ENCODE results near the gene IGHMBP2. TPM values are rescaled to one million over a fixed set of nuclear protein-coding genes. Genes with fewer than 3 reads are reported as not detected.

IGHMBP2 gene
- total and polyA plus RNA-seq, 8 donors = 16.9 to 30.4 (median 19.3) TPM

DNA sequence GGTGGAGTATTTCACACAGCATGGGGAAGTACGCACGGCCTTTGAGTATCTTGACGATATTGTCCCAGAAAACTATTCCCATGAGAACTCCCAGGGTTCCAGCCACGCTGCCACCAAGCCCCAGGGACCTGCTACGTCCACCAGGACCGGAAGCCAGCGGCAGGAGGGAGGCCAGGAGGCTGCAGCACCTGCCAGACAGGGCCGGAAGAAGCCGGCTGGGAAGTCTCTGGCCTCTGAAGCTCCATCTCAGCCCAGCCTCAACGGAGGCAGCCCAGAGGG, 32.6 kb downstream of the IGHMBP2 start:
- Histone ChIP-seq H3K27ac (no peak overlapping the region), H3K4me1 (no peaks in the 10 kb centered on the region), H3K27me3 (no peaks in the 10 kb centered on the region), H3K9me3 (no peaks in the 10 kb centered on the region), H3K36me3 (peaks cover 0 to 92% of the 10 kb centered on the region in 2 donors), H3K4me3 (no peak overlapping the region)
- TF ChIP-seq, protein P1, sequence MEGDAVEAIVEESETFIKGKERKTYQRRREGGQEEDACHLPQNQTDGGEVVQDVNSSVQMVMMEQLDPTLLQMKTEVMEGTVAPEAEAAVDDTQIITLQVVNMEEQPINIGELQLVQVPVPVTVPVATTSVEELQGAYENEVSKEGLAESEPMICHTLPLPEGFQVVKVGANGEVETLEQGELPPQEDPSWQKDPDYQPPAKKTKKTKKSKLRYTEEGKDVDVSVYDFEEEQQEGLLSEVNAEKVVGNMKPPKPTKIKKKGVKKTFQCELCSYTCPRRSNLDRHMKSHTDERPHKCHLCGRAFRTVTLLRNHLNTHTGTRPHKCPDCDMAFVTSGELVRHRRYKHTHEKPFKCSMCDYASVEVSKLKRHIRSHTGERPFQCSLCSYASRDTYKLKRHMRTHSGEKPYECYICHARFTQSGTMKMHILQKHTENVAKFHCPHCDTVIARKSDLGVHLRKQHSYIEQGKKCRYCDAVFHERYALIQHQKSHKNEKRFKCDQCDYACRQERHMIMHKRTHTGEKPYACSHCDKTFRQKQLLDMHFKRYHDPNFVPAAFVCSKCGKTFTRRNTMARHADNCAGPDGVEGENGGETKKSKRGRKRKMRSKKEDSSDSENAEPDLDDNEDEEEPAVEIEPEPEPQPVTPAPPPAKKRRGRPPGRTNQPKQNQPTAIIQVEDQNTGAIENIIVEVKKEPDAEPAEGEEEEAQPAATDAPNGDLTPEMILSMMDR (IDR thresholded peaks at IDR 0.05) = no peak
- intact Hi-C loops (cut with DNase I) = loop anchor here in 1 of 2 donors (10.0 kb wide), 1 partner anchor 149 kb away; no protein-coding TSS in a partner anchor
- DNase-seq (no peak), ATAC-seq (no peak)

DNA sequence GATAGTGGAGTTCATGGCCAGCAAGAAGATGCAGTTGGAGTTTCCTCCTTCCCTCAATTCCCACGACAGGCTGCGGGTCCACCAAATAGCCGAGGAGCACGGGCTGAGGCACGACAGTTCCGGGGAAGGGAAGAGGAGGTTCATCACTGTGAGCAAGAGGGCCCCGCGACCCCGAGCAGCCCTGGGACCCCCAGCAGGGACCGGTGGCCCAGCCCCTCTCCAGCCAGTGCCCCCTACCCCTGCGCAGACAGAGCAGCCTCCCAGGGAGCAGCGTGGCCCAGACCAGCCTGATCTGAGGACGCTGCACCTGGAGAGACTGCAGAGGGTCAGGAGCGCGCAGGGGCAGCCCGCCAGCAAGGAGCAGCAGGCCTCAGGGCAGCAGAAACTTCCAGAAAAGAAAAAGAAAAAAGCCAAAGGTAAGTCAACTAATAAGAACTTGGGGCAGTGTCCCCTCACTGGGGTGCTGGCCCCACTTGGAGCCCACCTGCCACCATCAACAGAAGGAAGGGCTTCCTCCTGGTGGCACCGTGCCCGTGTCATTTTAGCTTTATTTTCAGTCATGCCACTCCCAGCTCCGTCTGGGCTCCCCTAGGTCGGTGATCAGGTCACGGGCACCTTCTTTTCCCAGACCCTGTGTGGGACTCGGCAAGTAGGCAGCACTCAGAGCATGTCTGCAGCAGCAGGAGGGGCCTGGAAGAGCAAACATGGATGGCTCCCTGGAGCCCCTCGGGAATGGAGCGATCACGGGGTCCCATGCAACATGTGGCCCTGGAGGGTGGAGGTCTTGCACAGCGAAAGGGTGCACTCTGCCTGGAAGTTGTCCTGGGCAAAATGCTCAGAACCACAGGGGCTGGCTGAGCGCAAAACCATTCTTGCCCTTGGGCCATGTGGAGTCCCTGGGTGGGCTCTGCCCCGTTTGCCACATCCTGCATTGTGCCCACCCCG, 33.3 kb downstream of the IGHMBP2 start:
- H3K27me3 ChIP-seq = no peaks in the 10 kb centered on the region
- DNase-seq = no peak
- no peak for ATAC-seq
- TF ChIP-seq, protein P1 (IDR thresholded peaks at IDR 0.05) = no peak
- H3K36me3 ChIP-seq = peaks cover 0 to 91% of the 10 kb centered on the region in 2 donors
- intact Hi-C loops (cut with DNase I) = loop anchor here in 1 of 2 donors (10.0 kb wide), 1 partner anchor 148 kb away; no protein-coding TSS in a partner anchor
- H3K4me1 ChIP-seq = no peaks in the 10 kb centered on the region
- H3K27ac ChIP-seq = no peak overlapping the region
- no peaks in the 10 kb centered on the region for H3K9me3 ChIP-seq
- H3K4me3 ChIP-seq = no peak overlapping the region

DNA sequence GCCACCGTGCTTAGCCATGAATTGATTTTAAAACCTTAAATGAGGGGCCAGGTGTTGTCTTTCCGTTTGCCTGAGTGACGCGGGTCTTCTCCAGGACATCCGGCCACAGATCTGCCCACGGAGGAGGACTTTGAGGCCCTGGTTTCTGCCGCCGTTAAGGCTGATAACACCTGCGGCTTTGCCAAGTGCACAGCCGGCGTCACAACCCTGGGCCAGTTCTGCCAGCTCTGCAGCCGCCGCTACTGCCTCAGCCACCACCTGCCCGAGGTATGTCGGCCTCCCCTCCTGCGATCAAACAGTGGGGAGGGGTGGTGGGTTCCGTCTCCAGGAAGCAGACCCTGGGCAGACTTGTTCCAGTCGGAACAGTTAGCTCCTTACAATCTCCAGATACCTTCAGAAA, 34.4 kb downstream of the IGHMBP2 start:
- H3K9me3 ChIP-seq = no peaks in the 10 kb centered on the region
- no peak overlapping the region for H3K27ac ChIP-seq
- intact Hi-C loops (cut with DNase I) = loop anchor here in 1 of 2 donors (10.0 kb wide), 1 partner anchor 147 kb away; no protein-coding TSS in a partner anchor
- ATAC-seq (no peak), DNase-seq (no peak)
- TF ChIP-seq, protein P1 (IDR thresholded peaks at IDR 0.05) = no peak
- H3K36me3 ChIP-seq = peaks cover 0 to 82% of the 10 kb centered on the region in 2 donors
- H3K4me3 ChIP-seq = no peak overlapping the region
- no peaks in the 10 kb centered on the region for H3K27me3 ChIP-seq
- H3K4me1 ChIP-seq = no peaks in the 10 kb centered on the region

DNA sequence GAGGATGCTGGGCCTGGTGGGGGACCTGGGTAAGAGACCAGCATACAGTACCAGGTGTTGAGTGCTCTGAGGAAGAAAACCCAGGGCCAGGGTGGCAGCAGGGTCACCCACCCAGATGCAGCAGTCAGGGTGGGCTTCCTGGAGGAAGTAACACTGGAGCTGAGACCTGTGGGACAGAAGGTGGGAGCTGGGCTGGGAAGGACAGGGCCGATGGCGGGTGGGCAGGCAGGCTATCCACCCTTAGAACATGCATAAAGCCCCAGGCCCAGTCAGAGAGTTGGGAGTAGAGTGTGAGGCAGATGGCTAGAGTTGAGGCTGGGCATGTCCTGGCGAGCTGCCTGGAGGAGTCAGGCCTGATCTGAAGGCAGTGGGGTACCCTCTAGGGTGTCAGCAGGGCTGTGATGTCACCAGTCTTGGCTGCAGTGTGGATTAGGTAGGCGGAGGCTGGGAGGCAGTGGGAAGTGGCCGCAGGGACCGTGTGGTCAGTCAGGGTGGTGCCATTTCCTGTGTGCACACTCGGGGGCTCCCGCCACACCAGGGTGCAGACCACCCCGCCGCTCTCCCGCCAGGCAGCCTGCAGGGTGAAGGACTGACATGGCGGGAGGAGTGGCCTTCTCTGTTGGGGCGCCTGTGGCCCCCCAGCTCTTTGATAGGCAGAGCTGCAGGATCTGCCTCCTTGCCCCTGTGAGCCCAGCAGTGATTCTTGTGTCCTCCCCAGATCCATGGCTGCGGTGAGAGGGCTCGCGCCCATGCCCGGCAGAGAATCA, 35.3 kb downstream of the IGHMBP2 start:
- intact Hi-C loops (cut with DNase I) = loop anchor here in 1 of 2 donors (10.0 kb wide), 1 partner anchor 146 kb away; no protein-coding TSS in a partner anchor
- TF ChIP-seq, protein P1 (IDR thresholded peaks at IDR 0.05) = no peak
- no peaks in the 10 kb centered on the region for H3K9me3 ChIP-seq
- H3K4me3 ChIP-seq = no peak overlapping the region
- H3K36me3 ChIP-seq = peaks cover 0 to 72% of the 10 kb centered on the region in 2 donors
- no peak overlapping the region for H3K27ac ChIP-seq
- H3K27me3 ChIP-seq = no peaks in the 10 kb centered on the region
- DNase-seq (no peak), ATAC-seq (no peak)
- H3K4me1 ChIP-seq = no peaks in the 10 kb centered on the region
